Keratinocyte (primary cell): ENCODE results near the gene OR10V1. TPM values are rescaled to one million over a fixed set of nuclear protein-coding genes. Genes with fewer than 3 reads are reported as not detected.

Experiments used
- DNase-seq: peaks from one replicate; pipeline ENCODE4 v3.0.0-alpha.2; 2011; ENCODE audit warnings: low read depth, missing footprints, low spot score
- FAIRE-seq: peaks from 2 replicates; lab custom pipeline; 2011; peaks lifted over from hg19 to GRCh38; lab: Jason Lieb, UNC
- H2AFZ ChIP-seq: 2 replicates; pipeline ENCODE4 v1.6.0; 2012; ENCODE audit warnings: low read length, control low read depth, inconsistent platforms; ENCODE audit not compliant: control insufficient read depth
- H3K27ac ChIP-seq: 2 replicates; pipeline ENCODE4 v1.5.1; 2011; ENCODE audit warnings: low read length; ENCODE audit not compliant: control insufficient read depth, insufficient read depth
- H3K27me3 ChIP-seq: 3 replicates; pipeline ENCODE4 v1.6.0; 2011; ENCODE audit warnings: low read length; ENCODE audit not compliant: control insufficient read depth, insufficient read depth; ENCODE audit errors: extremely low read depth
- H3K36me3 ChIP-seq, 2 experiments: 2 replicates in 1 of 2; 3 replicates in 1 of 2; pipeline ENCODE4 v1.5.1; 2011; ENCODE audit warnings: low read length in 2 of 2, mild to moderate bottlenecking in 1 of 2; ENCODE audit not compliant: control insufficient read depth in 2 of 2, insufficient read depth in 2 of 2; ENCODE audit errors: extremely low read depth in 1 of 2
- H3K4me1 ChIP-seq: 3 replicates; pipeline ENCODE4 v1.5.1; 2011; ENCODE audit warnings: low read length; ENCODE audit not compliant: control insufficient read depth, insufficient read depth; ENCODE audit errors: extremely low read depth
- H3K4me2 ChIP-seq: 3 replicates; pipeline ENCODE4 v1.6.0; 2011; ENCODE audit warnings: low read depth, low read length; ENCODE audit not compliant: control insufficient read depth, insufficient read depth; ENCODE audit errors: extremely low read depth
- H3K4me3 ChIP-seq, 3 experiments: fragments of 200-600 bp in 1 of 3; sonication (generic) in 1 of 3; 2 replicates in 2 of 3; 3 replicates in 1 of 3; pipeline ENCODE4 v1.5.1; 2011 to 2016; ENCODE audit warnings: low read length in 3 of 3, mild to moderate bottlenecking in 3 of 3, control low read depth in 2 of 3, inconsistent platforms in 1 of 3, low read depth in 1 of 3, mixed read lengths in 1 of 3, mixed run types in 1 of 3, moderate library complexity in 1 of 3; ENCODE audit not compliant: control insufficient read depth in 2 of 3, insufficient read depth in 2 of 3; ENCODE audit errors: extremely low read depth in 1 of 3
- H3K79me2 ChIP-seq: 2 replicates; pipeline ENCODE4 v1.6.0; 2012; ENCODE audit warnings: low read length; ENCODE audit not compliant: control insufficient read depth, insufficient read depth
- H3K9ac ChIP-seq: 3 replicates; pipeline ENCODE4 v1.6.0; 2011; ENCODE audit warnings: low read length; ENCODE audit not compliant: control insufficient read depth, insufficient read depth; ENCODE audit errors: extremely low read depth
- H3K9me1 ChIP-seq: 3 replicates; pipeline ENCODE4 v1.6.0; 2011; ENCODE audit warnings: low read length; ENCODE audit not compliant: control insufficient read depth, insufficient read depth; ENCODE audit errors: extremely low read depth
- H3K9me3 ChIP-seq: 2 replicates; pipeline ENCODE4 v1.5.1; 2012; ENCODE audit warnings: low read depth, low read length; ENCODE audit not compliant: control insufficient read depth
- H4K20me1 ChIP-seq: 3 replicates; pipeline ENCODE4 v1.6.0; 2011; ENCODE audit warnings: low read length; ENCODE audit not compliant: control insufficient read depth, insufficient read depth; ENCODE audit errors: extremely low read depth
- EZH2 ChIP-seq: IDR thresholded peaks from one replicate; pipeline ENCODE4 v1.6.1; 2012; ENCODE audit warnings: inconsistent platforms, mild to moderate bottlenecking, low read length, moderate library complexity
- dilution Hi-C: fragments of 300-500 bp; cut with MboI; formaldehyde crosslinking; loops from one replicate; pipeline ENCODE4 v1.7.0; 2020; ENCODE audit warnings: low sequenced_read_pairs; ENCODE audit not compliant: extremely low pct_ligation_motif_present
- polyA plus RNA-seq, 5 experiments: library from polyadenylated mRNA; depleted of rRNA in 3 of 5; stranded (reverse) in 3 of 5; stranded (forward) in 1 of 5; unstranded in 1 of 5; fragments of >200 nt; gene quantifications; 1 replicate in 1 of 5; 2 replicates in 3 of 5; 3 replicates in 1 of 5; pipeline versions ENCODE4 v1.2.1 to v1.2.3, GENCODE V29; 2011 to 2012; ENCODE audit warnings: missing spikeins in 2 of 5, low read depth in 1 of 5, low replicate concordance in 1 of 5
- TF ChIP-seq, protein P1 (sequence below), 3 experiments: IDR thresholded peaks in 1 of 3; conservative IDR thresholded peaks in 1 of 3; optimal IDR thresholded peaks in 1 of 3; 2 replicates in 2 of 3; 3 replicates in 1 of 3; pipeline versions ENCODE3 to v1.5.1; 2011; ENCODE audit warnings: low read length in 3 of 3, mild to moderate bottlenecking in 3 of 3, moderate library complexity in 2 of 3, control low read depth in 1 of 3, inconsistent platforms in 1 of 3; ENCODE audit not compliant: insufficient read depth in 2 of 3; ENCODE audit errors: extremely low read depth in 1 of 3

OR10V1 gene
- polyA plus RNA-seq, 1 donor (not counting 4 experiments of a cell fraction or from before 2014, with no cell fraction given), result not detected

DNA sequence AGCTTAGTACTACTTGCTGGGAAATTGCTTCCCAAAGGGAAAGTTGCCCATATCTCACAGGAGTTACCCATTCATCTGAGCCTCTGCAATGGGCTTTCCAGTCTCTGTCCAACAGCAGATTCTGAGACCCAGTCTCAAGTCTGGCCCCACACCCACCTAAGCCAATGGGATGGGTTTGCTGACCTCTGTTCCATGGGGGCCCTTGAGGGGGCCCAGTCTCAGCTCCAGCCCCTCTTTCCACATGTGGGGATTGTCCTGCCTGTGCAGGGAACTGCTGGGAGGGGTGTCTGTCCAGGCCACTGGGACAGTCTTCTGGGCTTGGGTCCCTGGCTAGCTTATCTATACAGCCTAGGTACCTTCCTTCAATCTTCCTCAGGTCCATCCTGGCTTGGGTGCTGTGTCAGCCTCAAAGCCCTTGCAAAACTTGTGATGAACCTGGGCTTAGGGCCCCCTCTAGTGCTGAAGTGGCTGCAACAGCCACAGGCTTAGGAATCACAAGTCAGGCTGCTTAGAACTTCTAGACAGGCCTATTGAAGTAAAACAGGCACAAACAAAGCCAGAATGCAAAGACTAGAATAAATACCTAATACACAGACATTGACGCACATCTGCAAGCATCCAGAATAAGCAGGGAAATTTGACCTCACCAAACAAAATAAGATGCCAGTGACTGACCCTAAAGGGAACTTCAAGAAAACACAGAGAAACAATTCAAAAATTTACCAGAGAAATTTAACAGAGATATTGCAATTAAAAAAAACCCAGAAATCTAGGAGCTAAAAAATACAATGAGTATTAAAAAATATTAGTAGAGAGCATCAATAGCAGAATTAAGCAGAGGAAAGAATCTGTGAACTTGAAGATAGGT is 33.1 kb downstream of the OR10V1 start:
- dilution Hi-C loops, result no loop called here
- no peak overlapping the region for H2AFZ ChIP-seq
- H3K27ac ChIP-seq, result no peak overlapping the region

DNA sequence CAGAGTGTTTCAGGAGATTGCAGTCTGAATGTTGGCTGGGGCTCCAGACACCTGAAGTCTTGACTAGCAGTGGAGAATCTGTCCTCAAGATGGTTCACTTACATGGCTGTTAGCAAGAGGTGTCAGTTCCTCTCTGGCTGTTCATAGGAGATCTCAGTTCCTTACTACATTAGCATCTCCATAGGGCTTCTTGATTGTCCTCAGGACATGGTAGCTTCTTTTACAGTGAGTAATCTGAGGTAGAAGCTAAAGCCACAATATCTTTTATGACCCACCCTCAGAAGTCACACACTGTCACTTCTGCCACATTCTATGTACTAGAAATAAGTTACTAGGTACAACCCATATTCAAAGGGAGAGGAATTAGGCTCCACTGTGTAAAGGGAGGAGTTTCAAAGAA is 34.3 kb downstream of the OR10V1 start:
- Histone ChIP-seq H3K4me3 (no peak overlapping the region), H3K4me2 (no peak overlapping the region), H3K36me3 (no peaks in the 10 kb centered on the region), H3K4me1 (peaks cover 3% of the 10 kb centered on the region), H3K27ac (no peak overlapping the region), H4K20me1 (no peaks in the 10 kb centered on the region), H3K27me3 (no peaks in the 10 kb centered on the region), H3K9me3 (no peaks in the 10 kb centered on the region), H2AFZ (no peak overlapping the region), H3K79me2 (no peaks in the 10 kb centered on the region), H3K9ac (no peak overlapping the region), H3K9me1 (no peaks in the 10 kb centered on the region)
- no peak for DNase-seq
- no peak for TF ChIP-seq EZH2
- TF ChIP-seq, protein P1, sequence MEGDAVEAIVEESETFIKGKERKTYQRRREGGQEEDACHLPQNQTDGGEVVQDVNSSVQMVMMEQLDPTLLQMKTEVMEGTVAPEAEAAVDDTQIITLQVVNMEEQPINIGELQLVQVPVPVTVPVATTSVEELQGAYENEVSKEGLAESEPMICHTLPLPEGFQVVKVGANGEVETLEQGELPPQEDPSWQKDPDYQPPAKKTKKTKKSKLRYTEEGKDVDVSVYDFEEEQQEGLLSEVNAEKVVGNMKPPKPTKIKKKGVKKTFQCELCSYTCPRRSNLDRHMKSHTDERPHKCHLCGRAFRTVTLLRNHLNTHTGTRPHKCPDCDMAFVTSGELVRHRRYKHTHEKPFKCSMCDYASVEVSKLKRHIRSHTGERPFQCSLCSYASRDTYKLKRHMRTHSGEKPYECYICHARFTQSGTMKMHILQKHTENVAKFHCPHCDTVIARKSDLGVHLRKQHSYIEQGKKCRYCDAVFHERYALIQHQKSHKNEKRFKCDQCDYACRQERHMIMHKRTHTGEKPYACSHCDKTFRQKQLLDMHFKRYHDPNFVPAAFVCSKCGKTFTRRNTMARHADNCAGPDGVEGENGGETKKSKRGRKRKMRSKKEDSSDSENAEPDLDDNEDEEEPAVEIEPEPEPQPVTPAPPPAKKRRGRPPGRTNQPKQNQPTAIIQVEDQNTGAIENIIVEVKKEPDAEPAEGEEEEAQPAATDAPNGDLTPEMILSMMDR (optimal IDR thresholded peaks at IDR 0.05 in 1 of 3, IDR thresholded peaks at IDR 0.05 in 1 of 3, conservative IDR thresholded peaks at IDR 0.05 in 1 of 3; ENCODE audit: extremely low read depth in 1 of 3, insufficient read depth in 2 of 3, low read length in 3 of 3), result no peak
- dilution Hi-C loops, result no loop called here
- no peak for FAIRE-seq

More for the DNA sequence above, 33.1 kb downstream of the OR10V1 start:
- Histone ChIP-seq H3K9me3 (no peaks in the 10 kb centered on the region), H3K9me1 (no peaks in the 10 kb centered on the region), H3K36me3 (no peaks in the 10 kb centered on the region), H3K4me2 (no peak overlapping the region), H3K27me3 (no peaks in the 10 kb centered on the region), H4K20me1 (no peaks in the 10 kb centered on the region), H3K9ac (no peak overlapping the region), H3K4me3 (no peak overlapping the region), H3K79me2 (no peaks in the 10 kb centered on the region), H3K4me1 (peaks cover 3% of the 10 kb centered on the region)
- no peak for TF ChIP-seq EZH2
- TF ChIP-seq, protein P1 (optimal IDR thresholded peaks at IDR 0.05 in 1 of 3, IDR thresholded peaks at IDR 0.05 in 1 of 3, conservative IDR thresholded peaks at IDR 0.05 in 1 of 3; ENCODE audit: extremely low read depth in 1 of 3, insufficient read depth in 2 of 3, low read length in 3 of 3), result peak; percentile 78 to 85 (median 81)
- peak; percentile 71 for FAIRE-seq
- DNase-seq, result peak; percentile 50
